ENCODE results near the gene SKA1.
"Not testable (repeated sequence)": the region's sequence is repeated elsewhere in the genome, so short reads cannot be mapped to it uniquely, and the experiment has no call there.

The SKA1 gene

DNA sequence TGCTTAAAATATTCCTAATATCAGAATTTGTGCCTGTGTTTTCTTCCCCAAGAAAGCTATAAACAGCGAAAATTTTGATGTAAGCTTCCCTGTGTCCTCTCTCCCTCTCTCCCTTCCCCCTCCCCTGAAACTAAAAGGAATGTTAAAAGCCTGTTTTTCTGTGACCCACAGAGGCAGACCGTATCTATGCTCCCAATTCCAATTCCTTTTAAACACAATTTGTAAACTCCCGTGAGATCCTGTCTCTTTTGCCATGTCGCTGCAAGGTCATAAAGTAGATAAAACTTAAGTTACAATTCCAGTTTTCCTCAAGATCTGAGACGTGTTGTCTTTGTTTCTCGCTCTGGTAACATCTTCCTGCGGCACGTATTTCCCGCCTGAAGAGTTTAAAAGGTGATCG is 23.3 kb downstream of the SKA1 start:
- peak overlapping the region; percentile 32 for H2AFZ ChIP-seq (ENCODE audit: low read length)
- H3K4me3 ChIP-seq (ENCODE audit: low read length in 2 of 2) = no peak overlapping the region
- peaks cover 0 to 3% (median 3%) of the 10 kb centered on the region in 3 experiments for H3K27me3 ChIP-seq (ENCODE audit: control insufficient read depth in 3 of 3, insufficient read depth in 3 of 3, low read depth in 1 of 3, low read length in 3 of 3)
- no peak overlapping the region for H3K4me2 ChIP-seq (ENCODE audit: insufficient read depth, low read length, poor library complexity, severe bottlenecking)
- no peak overlapping the region for H2AK5ac ChIP-seq (ENCODE audit: low read depth, low read length)
- H3K4me1 ChIP-seq (ENCODE audit: control insufficient read depth in 2 of 2, insufficient read depth in 1 of 2, low read depth in 1 of 2, low read length in 2 of 2) = peaks cover 0 to 8% of the 10 kb centered on the region in 2 donors
- peaks cover 0 to 26% of the 10 kb centered on the region in 2 donors for H3K36me3 ChIP-seq (replicated peaks in 1 of 2; ENCODE audit: control insufficient read depth in 2 of 2, insufficient read depth in 2 of 2, low read length in 2 of 2)
- H3K27ac ChIP-seq (replicated peaks; ENCODE audit: low read length) = no peak overlapping the region
- H4K8ac ChIP-seq (ENCODE audit: low read depth, low read length) = no peak overlapping the region
- H3K4ac ChIP-seq (ENCODE audit: low read length) = no peak overlapping the region
- WGBS, 2 donors (ENCODE audit: extremely low coverage in 2 of 2, insufficient read length in 2 of 2, insufficient replicate concordance in 1 of 2) = no CpG with 5 or more reads among the region's 10 CpGs
- no peak overlapping the region for H3K23ac ChIP-seq (ENCODE audit: low read depth, low read length, poor library complexity)
- H3K14ac ChIP-seq (ENCODE audit: low read length) = no peak overlapping the region
- no peak for DNase-seq (ENCODE audit: low spot score)
- H4K91ac ChIP-seq (ENCODE audit: low read depth, low read length, poor library complexity) = no peak overlapping the region
- H3K79me1 ChIP-seq (ENCODE audit: low read depth, low read length) = no peaks in the 10 kb centered on the region
- no peaks in the 10 kb centered on the region for H3K9me3 ChIP-seq (replicated peaks in 1 of 2; ENCODE audit: control insufficient read depth in 2 of 2, insufficient read depth in 1 of 2, low read depth in 1 of 2, low read length in 2 of 2)
- H2BK5ac ChIP-seq (ENCODE audit: low read length) = no peak overlapping the region
- no peak overlapping the region for H3K18ac ChIP-seq (ENCODE audit: low read length)
- no peak overlapping the region for H2BK15ac ChIP-seq (ENCODE audit: low read length)
- no peak overlapping the region for H3K9ac ChIP-seq (ENCODE audit: low read depth, low read length, poor library complexity)
- H2BK120ac ChIP-seq (ENCODE audit: low read depth, low read length) = no peak overlapping the region
- H2BK12ac ChIP-seq (ENCODE audit: low read length) = no peak overlapping the region

DNA sequence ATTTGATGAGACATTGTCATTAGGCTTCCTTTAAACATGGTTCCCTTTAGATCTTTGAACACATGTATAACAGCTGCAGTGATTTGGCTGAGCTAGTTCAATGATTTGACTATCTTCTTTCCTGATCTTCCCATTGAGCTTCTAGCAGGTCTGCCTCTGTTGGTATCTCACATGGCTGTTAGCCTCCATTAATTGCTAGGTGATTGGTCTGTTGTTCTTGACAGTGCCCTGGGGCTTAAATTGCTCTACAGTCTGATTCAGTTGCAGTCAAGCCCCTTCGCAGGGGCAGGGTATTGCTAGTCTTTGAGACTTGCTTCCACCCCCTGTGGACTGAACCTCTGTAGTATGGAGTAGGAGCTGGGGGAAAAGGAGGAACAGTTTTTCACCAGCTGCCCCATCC is 24.1 kb downstream of the SKA1 start:
- H3K4me2 ChIP-seq (ENCODE audit: insufficient read depth, low read length, poor library complexity, severe bottlenecking) = no peak overlapping the region
- no peak overlapping the region for H2BK15ac ChIP-seq (ENCODE audit: low read length)
- H2BK12ac ChIP-seq (ENCODE audit: low read length) = no peak overlapping the region
- no peak overlapping the region for H3K4ac ChIP-seq (ENCODE audit: low read length)
- H2AK5ac ChIP-seq (ENCODE audit: low read depth, low read length) = no peak overlapping the region
- H2BK120ac ChIP-seq (ENCODE audit: low read depth, low read length) = no peak overlapping the region
- peak overlapping the region; percentile 7 for H4K8ac ChIP-seq (ENCODE audit: low read depth, low read length)
- H3K9me3 ChIP-seq (replicated peaks in 1 of 2; ENCODE audit: control insufficient read depth in 2 of 2, insufficient read depth in 1 of 2, low read depth in 1 of 2, low read length in 2 of 2) = no peaks in the 10 kb centered on the region
- no peak overlapping the region for H3K18ac ChIP-seq (ENCODE audit: low read length)
- H3K27ac ChIP-seq (replicated peaks; ENCODE audit: low read length) = no peak overlapping the region
- no peak overlapping the region for H2BK5ac ChIP-seq (ENCODE audit: low read length)
- no peak overlapping the region for H4K91ac ChIP-seq (ENCODE audit: low read depth, low read length, poor library complexity)
- no peaks in the 10 kb centered on the region for H3K79me1 ChIP-seq (ENCODE audit: low read depth, low read length)
- H3K4me1 ChIP-seq (ENCODE audit: control insufficient read depth in 2 of 2, insufficient read depth in 1 of 2, low read depth in 1 of 2, low read length in 2 of 2) = peaks cover 0 to 9% of the 10 kb centered on the region in 2 donors
- WGBS, 2 donors (ENCODE audit: extremely low coverage in 2 of 2, insufficient read length in 2 of 2, insufficient replicate concordance in 1 of 2) = no CpG with 5 or more reads among the region's 1 CpG
- no peak for DNase-seq (ENCODE audit: low spot score)
- no peak overlapping the region for H3K14ac ChIP-seq (ENCODE audit: low read length)
- no peak overlapping the region for H2AFZ ChIP-seq (ENCODE audit: low read length)
- H3K9ac ChIP-seq (ENCODE audit: low read depth, low read length, poor library complexity) = no peak overlapping the region
- peaks cover 0 to 17% of the 10 kb centered on the region in 2 donors for H3K36me3 ChIP-seq (replicated peaks in 1 of 2; ENCODE audit: control insufficient read depth in 2 of 2, insufficient read depth in 2 of 2, low read length in 2 of 2)
- H3K23ac ChIP-seq (ENCODE audit: low read depth, low read length, poor library complexity) = no peak overlapping the region
- H3K27me3 ChIP-seq (ENCODE audit: control insufficient read depth in 3 of 3, insufficient read depth in 3 of 3, low read depth in 1 of 3, low read length in 3 of 3) = peaks cover 0 to 3% (median 3%) of the 10 kb centered on the region in 3 experiments
- no peak overlapping the region for H3K4me3 ChIP-seq (ENCODE audit: low read length in 2 of 2)

DNA sequence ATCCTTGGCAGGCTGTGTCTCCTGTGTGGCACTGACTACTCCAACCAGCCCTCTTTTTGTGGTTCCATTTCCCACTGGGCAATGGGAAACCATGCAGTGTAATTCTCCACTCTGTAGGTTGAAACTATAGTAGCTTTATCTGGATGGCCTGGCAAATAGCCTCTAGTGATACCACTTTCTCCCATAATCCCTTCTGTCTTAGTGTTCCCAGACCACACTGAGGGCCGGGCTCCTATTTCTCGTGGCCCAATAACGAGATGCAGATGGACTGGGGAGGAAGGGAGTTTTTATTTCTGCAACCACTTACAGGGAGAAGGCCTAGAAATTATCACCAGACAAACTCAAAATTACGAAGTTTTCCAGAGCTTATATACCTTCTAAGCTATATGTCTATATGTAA is 24.7 kb downstream of the SKA1 start:
- no peak overlapping the region for H2AK5ac ChIP-seq (ENCODE audit: low read depth, low read length)
- no peaks in the 10 kb centered on the region for H3K9me3 ChIP-seq (replicated peaks in 1 of 2; ENCODE audit: control insufficient read depth in 2 of 2, insufficient read depth in 1 of 2, low read depth in 1 of 2, low read length in 2 of 2)
- peaks cover 0 to 3% (median 3%) of the 10 kb centered on the region in 3 experiments for H3K27me3 ChIP-seq (ENCODE audit: control insufficient read depth in 3 of 3, insufficient read depth in 3 of 3, low read depth in 1 of 3, low read length in 3 of 3)
- no peak overlapping the region for H2BK12ac ChIP-seq (ENCODE audit: low read length)
- H2BK120ac ChIP-seq (ENCODE audit: low read depth, low read length) = no peak overlapping the region
- peaks cover 0 to 12% of the 10 kb centered on the region in 2 donors for H3K36me3 ChIP-seq (replicated peaks in 1 of 2; ENCODE audit: control insufficient read depth in 2 of 2, insufficient read depth in 2 of 2, low read length in 2 of 2)
- H3K27ac ChIP-seq (replicated peaks; ENCODE audit: low read length) = no peak overlapping the region
- no peak overlapping the region for H2AFZ ChIP-seq (ENCODE audit: low read length)
- H2BK5ac ChIP-seq (ENCODE audit: low read length) = no peak overlapping the region
- H4K8ac ChIP-seq (ENCODE audit: low read depth, low read length) = no peak overlapping the region
- H2BK15ac ChIP-seq (ENCODE audit: low read length) = no peak overlapping the region
- no peak overlapping the region for H3K4me2 ChIP-seq (ENCODE audit: insufficient read depth, low read length, poor library complexity, severe bottlenecking)
- H3K4ac ChIP-seq (ENCODE audit: low read length) = no peak overlapping the region
- no peak overlapping the region for H3K9ac ChIP-seq (ENCODE audit: low read depth, low read length, poor library complexity)
- H3K18ac ChIP-seq (ENCODE audit: low read length) = no peak overlapping the region
- H3K23ac ChIP-seq (ENCODE audit: low read depth, low read length, poor library complexity) = no peak overlapping the region
- peaks cover 0 to 11% of the 10 kb centered on the region in 2 donors for H3K4me1 ChIP-seq (ENCODE audit: control insufficient read depth in 2 of 2, insufficient read depth in 1 of 2, low read depth in 1 of 2, low read length in 2 of 2)
- no peak for DNase-seq (ENCODE audit: low spot score)
- no peak overlapping the region for H4K91ac ChIP-seq (ENCODE audit: low read depth, low read length, poor library complexity)
- no peak overlapping the region for H3K14ac ChIP-seq (ENCODE audit: low read length)
- H3K79me1 ChIP-seq (ENCODE audit: low read depth, low read length) = no peaks in the 10 kb centered on the region
- WGBS, 2 donors (ENCODE audit: extremely low coverage in 2 of 2, insufficient read length in 2 of 2, insufficient replicate concordance in 1 of 2) = no CpG with 5 or more reads among the region's 4 CpGs
- no peak overlapping the region for H3K4me3 ChIP-seq (ENCODE audit: low read length in 2 of 2)

DNA sequence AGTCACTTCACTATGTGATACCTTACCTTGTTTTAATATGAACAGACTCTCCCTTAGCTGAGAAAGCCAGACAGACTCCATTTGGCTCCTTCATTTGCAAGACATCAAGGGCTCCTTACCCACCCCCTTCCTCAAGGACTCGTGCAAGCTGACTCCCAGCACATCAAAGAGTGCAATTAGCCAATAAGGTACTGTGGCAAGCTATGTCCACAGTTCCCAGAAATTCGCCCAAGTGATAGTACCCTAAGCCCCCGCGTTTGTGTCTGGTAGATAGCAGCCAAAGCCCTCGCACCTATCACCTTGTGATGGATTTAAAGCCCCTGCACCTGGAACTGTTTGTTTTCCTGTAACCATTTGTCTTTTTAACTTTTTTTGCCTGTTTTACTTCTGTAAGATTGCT is 25.6 kb downstream of the SKA1 start:
- not testable (repeated sequence) for H3K36me3 ChIP-seq (replicated peaks in 1 of 2; ENCODE audit: control insufficient read depth in 2 of 2, insufficient read depth in 2 of 2, low read length in 2 of 2); H3K27ac ChIP-seq (replicated peaks; ENCODE audit: low read length); H2BK12ac ChIP-seq (ENCODE audit: low read length); H2AFZ ChIP-seq (ENCODE audit: low read length); DNase-seq (ENCODE audit: low spot score); H3K4me3 ChIP-seq (ENCODE audit: low read length in 2 of 2); H4K91ac ChIP-seq (ENCODE audit: low read depth, low read length, poor library complexity); H2BK15ac ChIP-seq (ENCODE audit: low read length); H3K9ac ChIP-seq (ENCODE audit: low read depth, low read length, poor library complexity); H3K18ac ChIP-seq (ENCODE audit: low read length); H3K4me2 ChIP-seq (ENCODE audit: insufficient read depth, low read length, poor library complexity, severe bottlenecking); H3K14ac ChIP-seq (ENCODE audit: low read length); H3K23ac ChIP-seq (ENCODE audit: low read depth, low read length, poor library complexity); H3K27me3 ChIP-seq (ENCODE audit: control insufficient read depth in 3 of 3, insufficient read depth in 3 of 3, low read depth in 1 of 3, low read length in 3 of 3); H2BK5ac ChIP-seq (ENCODE audit: low read length); H2BK120ac ChIP-seq (ENCODE audit: low read depth, low read length); H3K9me3 ChIP-seq (replicated peaks in 1 of 2; ENCODE audit: control insufficient read depth in 2 of 2, insufficient read depth in 1 of 2, low read depth in 1 of 2, low read length in 2 of 2); H4K8ac ChIP-seq (ENCODE audit: low read depth, low read length); H2AK5ac ChIP-seq (ENCODE audit: low read depth, low read length); H3K4ac ChIP-seq (ENCODE audit: low read length); H3K79me1 ChIP-seq (ENCODE audit: low read depth, low read length)
- peaks cover 4 to 12% of the 10 kb centered on the region in 2 donors for H3K4me1 ChIP-seq (ENCODE audit: control insufficient read depth in 2 of 2, insufficient read depth in 1 of 2, low read depth in 1 of 2, low read length in 2 of 2)
- no CpG with 5 or more reads among the region's 5 CpGs for WGBS, 2 donors (ENCODE audit: extremely low coverage in 2 of 2, insufficient read length in 2 of 2, insufficient replicate concordance in 1 of 2)

All from neuronal stem cell (in vitro differentiated cells).